B cell (primary cell): ENCODE results near the gene RGS3.

Experiments
- CTCF ChIP-seq: fragments of 200-600 bp; IDR thresholded peaks from one replicate; pipeline ENCODE4 v1.8.0; 2022; ENCODE audit warnings: antibody characterized with exemption, mild to moderate bottlenecking
- EZH2 ChIP-seq: IDR thresholded peaks from 2 replicates; pipeline ENCODE4 v1.6.1; 2012; ENCODE audit warnings: borderline replicate concordance, low read depth, mild to moderate bottlenecking, moderate library complexity, low read length; ENCODE audit not compliant: insufficient read depth, poor library complexity, severe bottlenecking

GRCh38 chr9:113598451-113598850 lies 134.9 kb downstream of the RGS3 start:
- TF ChIP-seq CTCF: no peak
- no peak for TF ChIP-seq EZH2
